Measurements from ENCODE around the gene TAB3.
"Not testable (repeated sequence)": the region's sequence is repeated elsewhere in the genome, so short reads cannot be mapped to it uniquely, and the experiment has no call there.

The TAB3 gene

GRCh38 chrX:30806187-30806728 lies 82.8 kb downstream of the TAB3 start:
- FAIRE-seq = no peak

- FAIRE-seq = no peak
Observed at GRCh38 chrX:30804462-30804861, 84.6 kb downstream of the TAB3 start.

GRCh38 chrX:30800901-30801300 lies 88.2 kb downstream of the TAB3 start:
- no peak for FAIRE-seq

- no peak for FAIRE-seq
Observed at GRCh38 chrX:30799327-30799726, 89.7 kb downstream of the TAB3 start.

GRCh38 chrX:30798810-30799209 lies 90.2 kb downstream of the TAB3 start:
- FAIRE-seq = no peak

- not testable (repeated sequence) for FAIRE-seq
Observed at GRCh38 chrX:30797301-30797700, 91.8 kb downstream of the TAB3 start.

- no peak for FAIRE-seq
Observed at GRCh38 chrX:30795981-30796958, 92.8 kb downstream of the TAB3 start.

- no peak for FAIRE-seq
Observed at GRCh38 chrX:30794497-30794896, 94.6 kb downstream of the TAB3 start.

GRCh38 chrX:30793767-30794103 lies 95.3 kb downstream of the TAB3 start:
- FAIRE-seq = no peak

GRCh38 chrX:30793075-30793766 lies 95.8 kb downstream of the TAB3 start:
- no peak for FAIRE-seq

GRCh38 chrX:30791296-30792278 lies 97.5 kb downstream of the TAB3 start:
- FAIRE-seq = no peak

GRCh38 chrX:30787012-30787411 lies 102.0 kb downstream of the TAB3 start:
- FAIRE-seq = no peak

- no peak for FAIRE-seq
Observed at GRCh38 chrX:30786374-30786773, 102.7 kb downstream of the TAB3 start.

GRCh38 chrX:30781711-30782444 lies 107.2 kb downstream of the TAB3 start:
- no peak for FAIRE-seq

GRCh38 chrX:30779453-30780030 lies 109.5 kb downstream of the TAB3 start:
- no peak for FAIRE-seq

GRCh38 chrX:30777575-30777974 lies 111.5 kb downstream of the TAB3 start:
- FAIRE-seq = no peak

Measured in islet of Langerhans (tissue), 1 donor.